ENCODE results near the gene NFRKB.

The NFRKB gene

DNA sequence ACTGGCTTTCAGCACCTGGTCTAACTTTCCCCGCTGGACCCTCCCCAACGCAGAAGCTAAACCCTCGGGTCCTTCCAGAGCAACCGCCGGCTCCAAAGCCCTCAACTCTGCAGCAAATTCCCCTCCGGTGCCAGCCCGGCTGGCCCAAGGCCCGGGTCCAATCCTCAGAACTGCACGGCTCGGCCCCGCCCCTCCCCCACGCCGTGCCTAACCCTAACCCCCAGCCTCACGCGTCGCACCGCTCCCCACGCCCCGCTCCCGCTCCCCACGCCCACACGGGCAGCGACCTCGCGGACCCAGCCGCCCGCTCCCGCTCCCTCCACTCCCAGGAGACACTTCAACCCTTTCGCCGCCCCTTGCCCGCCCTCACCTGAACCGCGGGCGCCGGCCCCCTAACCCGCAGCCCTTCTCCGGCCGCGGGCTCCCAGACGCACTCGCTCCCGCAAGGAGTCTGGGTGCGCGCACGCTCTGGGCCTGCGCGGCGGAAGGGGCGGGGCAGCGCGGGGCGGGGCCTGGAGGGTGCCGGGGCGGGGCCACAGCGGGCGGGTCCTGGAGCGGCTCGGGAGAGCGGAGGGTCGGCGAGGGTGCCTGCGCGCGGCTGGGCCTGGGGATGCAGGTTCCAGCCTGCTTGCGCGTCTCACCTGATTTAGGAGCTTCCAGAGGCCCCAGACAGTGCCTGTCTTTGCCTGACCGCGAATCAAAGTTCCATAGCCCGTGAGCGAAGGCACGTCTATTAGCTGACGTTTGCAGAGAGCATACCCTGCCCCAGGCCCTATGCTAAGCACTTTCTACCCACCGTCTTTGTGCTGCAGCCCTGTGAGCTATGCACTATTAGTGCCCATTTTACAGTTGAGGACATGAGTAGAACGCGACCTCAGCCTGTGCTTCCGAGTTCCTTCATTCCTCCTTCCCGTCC lies at the start of gene NFRKB:
Gene NFRKB (minus strand): TSS at position 453 of the 916 bp plus-strand sequence. CDS start 2,729 bp downstream, outside the sequence.
- DNase-seq, result peak; percentile 88

DNA sequence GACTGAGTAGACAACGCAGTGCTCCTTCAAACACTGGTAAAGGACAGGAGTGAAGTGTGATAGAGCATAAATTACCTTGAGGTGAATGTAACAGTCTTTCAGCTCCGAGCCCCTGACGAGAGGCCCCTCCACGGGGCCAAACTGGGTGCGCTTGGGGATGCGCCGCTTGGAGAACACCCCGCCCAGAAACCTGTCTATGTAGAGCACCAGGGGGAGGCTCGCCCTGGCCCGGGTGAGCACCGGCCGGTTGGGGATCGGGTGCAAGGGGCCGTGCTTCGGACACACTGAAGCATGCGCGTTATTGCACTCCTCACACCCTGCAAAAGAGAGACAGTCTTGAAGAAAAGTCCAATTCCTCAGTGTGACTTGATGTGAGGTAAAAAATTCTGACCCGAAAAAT lies 49.3 kb upstream of the NFRKB start:
- DNase-seq, result no peak

DNA sequence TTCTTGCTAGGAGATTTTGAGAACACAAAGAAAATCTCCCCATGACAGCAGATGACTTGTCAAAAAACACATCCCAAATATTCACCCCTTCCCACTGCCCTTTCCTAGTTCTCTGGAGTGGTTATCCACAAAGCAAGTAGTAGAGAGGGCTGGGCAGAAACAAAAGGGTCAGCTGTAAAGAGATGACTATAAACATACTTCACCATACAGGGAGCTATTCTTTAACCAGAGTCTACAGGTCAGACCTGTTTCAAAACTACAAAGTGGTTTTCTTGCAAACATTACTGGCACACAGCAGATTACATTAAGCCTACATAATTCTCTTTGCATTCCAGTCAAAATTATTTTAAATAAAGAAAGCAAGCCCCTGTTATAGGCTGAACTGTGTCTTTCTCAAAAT lies 47.7 kb upstream of the NFRKB start:
- no peak for DNase-seq

DNA sequence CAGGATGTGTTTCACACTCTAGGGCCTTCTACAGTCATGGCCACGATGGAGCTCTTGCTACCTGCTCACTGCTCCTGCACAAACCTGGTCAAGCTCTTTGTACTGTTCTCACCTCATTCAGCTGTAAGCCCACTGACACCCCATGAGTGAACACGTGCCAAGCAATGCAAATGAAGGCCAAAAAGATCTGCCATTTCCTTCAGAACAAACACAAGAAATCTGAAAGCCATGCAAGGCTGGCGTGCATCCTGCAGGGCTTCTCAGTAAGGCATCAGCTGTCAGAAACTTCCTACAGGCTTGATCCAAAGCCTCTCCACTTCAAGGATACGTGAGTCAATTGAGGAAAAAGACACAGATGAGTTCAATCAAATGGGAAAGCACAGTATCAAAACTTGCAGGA lies 44.1 kb upstream of the NFRKB start:
- no peak for DNase-seq

DNA sequence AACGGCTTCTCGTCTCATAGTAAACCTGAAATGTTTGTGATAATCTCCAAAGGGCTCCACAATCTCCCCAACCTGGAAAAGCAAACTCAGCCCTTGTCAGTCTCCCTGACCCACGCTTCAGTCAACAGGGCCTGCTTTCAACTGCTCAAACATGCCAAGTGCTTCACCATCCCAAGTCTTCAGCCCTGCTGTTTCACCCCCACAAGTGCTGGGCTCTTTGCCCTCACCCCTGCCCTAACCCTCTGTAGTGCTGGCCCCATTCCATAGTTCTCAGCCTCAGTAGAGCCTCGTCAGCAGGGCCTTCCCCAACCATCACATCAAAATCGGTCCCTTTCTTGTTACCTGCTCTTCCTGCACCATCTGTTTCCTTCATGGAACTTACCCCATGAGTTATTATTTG lies 43.4 kb upstream of the NFRKB start:
- no peak for DNase-seq

DNA sequence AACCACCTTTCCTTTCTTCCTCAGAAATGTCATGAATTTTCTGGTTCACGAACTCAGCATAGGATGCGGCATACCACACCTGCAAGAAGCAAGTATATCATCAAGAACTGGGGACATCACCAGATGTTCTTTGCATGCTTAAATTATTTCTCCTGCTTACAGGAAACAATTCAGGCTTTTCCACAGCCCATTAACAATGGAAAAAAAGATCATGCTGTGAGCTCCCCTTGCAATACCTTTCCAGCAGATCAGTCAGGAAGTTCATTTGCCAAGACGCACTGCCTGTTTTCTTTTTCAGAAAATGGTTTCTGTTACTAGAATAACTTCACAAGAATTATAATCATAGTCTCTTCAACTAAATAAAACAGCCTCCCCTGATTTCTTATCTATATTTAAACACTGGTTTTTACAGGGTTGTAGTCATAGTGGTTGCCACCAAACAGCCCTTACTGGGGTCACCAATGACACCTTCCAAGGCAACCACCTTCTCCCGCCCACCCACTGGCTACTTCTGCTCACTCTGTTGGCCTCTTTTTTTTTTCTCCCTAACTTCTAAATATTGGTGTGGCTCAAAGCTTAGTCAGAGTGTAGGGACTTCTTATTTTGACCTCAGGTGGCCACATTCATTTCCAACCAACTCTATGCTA lies 42.3 kb upstream of the NFRKB start:
- peak; percentile 4 for DNase-seq

DNA sequence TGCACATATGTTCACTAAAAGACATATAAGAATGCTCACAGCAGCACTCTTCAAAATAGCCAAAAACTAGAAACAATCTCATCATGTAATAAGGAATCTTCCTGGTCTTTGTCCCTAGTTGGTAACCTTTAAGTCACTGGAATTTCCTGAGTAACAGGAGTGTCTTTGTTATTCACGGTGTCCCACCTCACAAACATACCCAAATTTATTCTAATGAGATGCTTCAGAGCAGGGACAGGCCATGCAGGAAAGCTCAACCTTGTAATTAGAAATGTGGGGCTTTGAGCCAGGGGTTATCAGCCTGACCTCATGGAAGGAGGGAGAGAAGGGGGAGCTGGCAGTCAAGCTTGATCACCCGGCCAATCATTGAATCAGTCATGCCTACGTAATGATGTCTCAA lies 40.3 kb upstream of the NFRKB start:
- DNase-seq, result no peak

DNA sequence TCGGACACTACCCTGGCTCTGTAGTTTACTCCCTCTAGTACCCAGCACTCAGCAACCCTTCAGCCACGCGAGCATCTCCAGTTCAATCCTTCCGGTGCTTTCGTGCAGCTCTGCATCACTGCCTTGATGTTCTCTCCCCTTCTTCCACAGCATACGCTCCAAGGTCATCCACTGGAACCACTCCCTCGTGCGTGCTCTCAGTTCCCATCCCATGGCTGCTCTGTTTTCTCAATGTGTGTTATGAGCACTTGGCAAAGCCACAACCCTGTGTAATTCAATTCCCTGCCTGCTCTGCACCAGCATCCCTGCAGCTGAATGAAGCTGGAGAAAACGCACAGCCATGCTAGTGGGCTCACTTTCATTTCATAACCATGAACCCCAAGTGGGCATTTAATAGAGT lies 38.5 kb upstream of the NFRKB start:
- no peak for DNase-seq

DNA sequence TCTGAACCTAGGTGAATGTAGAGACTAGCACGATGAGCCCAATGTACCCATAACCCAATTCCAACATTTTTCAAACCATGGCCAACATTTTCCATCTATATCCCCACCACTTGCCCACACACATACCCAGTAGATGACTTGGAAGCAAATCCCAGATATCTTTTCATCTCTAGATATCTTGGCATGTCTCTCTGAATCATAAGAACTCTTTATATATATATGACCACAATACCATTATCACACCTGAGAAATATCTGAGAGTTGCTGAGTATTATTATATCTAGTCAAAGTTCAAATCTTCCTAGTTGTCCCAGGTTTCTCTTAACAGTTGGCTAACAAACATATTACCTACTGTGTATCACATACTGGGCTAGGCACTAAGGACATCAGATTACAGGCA lies 37.9 kb upstream of the NFRKB start:
- DNase-seq, result no peak

DNA sequence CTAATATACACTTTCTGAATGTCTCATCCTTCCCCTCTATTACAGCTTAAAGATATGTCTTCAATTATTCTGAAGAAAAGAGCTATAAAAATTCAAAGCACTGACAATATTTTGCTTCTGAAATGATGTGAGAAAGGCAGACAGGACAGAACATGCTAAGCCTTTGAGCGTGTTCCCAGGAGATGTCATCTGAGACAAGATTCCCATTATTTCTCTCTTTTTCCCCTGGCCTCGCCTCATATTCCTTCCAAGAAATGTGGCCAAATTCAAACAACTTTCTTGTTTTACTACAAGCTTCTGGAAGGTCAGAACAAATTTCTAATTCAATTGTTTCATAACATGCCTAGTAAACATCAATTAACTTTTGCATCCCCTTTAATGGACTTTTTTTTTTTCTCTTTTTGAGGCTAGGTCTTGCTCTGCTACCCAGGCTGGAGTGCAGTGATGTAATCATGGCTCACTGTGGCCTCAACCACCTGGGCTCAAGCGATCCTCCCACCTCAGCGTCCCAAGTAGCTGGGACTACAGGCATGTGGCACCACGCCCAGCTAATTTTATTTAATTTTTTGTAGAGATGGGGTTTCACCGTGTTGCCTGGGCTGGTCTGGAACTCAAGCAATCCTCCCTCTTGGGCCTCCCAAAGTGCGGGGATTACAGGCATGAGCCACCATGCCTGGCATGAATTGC lies 37.1 kb upstream of the NFRKB start:
- DNase-seq, result no peak

DNA sequence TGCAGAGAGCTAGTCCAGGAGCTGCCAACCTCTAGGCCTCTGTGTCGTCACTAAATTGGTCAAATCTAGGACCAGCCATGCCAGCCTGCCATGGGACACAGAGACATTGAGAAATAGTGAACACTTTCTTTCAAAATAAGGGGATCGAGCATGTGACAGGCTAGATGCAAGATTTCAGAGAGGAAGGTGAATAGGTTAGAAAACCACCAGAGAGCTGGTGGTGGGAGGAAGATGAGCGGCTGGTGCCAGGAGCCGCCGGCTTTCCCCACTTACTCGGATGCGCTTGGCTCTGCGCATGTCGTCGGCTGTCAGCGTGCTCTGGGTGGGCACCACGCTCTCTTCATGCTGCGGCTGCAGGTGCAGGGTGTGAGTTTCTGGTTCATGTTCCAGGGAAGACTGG lies 35.4 kb upstream of the NFRKB start:
- DNase-seq, result no peak

DNA sequence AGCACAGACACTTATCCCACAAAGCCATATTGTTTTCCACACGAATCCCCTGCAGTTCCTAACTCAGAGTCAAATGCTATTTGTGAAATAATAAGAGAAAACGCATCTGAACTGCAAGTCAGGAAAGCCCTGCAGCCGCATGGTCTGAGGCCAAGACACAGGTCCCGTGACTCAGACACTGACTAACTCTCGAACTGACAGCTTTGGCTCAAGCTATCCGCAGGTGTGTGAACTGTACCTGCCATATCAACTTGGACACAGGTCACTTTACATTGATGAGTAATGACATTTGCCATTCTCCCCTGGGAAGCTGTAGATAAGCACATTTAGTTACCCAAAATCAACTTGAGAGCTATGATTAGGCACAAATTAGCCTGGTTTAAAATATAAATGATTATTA lies 34.9 kb upstream of the NFRKB start:
- DNase-seq, result no peak

DNA sequence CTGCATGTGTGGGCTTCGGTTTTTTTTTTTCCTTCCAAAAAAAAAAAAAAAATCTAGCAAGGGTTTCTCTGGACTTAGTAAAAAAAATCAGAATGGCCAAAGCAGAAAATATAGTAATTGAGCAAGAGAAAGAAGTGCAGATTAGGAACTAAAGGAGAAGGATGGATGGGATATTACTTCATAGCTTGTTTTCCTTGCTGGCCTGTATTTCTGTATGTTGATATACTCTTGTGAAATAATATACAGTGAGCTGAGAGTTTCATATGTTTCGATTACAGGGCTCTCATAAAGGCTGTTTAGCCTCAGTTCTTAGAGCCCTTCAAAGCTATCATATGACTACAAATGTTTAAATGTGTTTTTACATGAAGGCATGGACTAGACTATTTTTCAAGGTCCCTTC lies 34.3 kb upstream of the NFRKB start:
- no peak for DNase-seq

DNA sequence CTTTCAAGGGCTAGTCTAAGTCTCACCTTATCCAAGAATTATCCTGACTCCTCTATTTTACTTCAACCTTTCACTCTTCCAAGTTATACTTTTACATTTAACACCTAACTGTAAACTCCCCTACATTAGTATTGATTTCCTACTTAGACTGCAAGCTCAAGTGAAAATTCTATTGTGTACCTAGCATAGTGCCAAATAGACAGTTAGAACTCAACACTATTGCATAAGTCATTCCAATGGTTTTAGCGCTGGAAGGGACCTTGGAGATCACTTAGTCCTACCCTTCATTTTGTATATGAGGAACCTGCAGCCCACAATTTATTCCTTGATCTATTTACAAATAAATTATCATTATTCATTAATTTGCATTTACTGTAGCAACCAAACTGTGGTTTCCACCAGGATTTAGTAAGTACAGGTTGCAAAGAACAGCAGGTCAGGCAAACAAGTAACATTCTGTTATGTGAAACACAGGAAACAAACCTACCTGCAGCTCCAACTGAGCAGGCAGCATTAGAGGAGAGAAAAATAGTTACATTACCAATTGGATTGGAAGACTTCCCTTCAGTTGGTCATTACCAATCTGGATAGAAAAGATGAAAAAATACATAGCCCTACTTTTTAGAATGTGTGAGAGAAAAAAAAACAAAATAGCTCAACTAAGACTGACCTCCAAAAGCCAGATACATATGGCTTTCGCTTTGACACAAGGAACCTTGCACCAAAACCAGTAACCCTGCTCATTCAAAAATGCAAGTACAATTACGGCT lies 33.7 kb upstream of the NFRKB start:
- no peak for DNase-seq

DNA sequence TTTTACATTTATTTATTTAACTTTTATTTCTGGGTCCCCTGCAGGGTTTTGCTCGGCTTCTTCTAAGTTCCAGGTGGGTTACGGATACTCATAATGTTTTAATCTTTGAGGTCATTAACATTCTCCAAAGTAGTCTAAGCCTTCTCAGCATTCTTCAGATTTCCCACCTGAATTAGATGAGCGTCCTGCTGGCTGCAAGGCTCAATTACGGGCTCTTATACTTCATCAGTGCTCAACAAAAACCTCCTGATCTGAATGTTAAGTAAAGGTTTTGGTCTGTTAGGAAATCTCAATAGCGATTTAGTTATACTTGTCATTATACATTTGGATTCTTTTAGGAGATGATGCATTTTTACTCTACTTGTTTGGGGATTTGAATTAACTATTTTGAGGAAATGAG lies 27.3 kb upstream of the NFRKB start:
- DNase-seq, result no peak

DNA sequence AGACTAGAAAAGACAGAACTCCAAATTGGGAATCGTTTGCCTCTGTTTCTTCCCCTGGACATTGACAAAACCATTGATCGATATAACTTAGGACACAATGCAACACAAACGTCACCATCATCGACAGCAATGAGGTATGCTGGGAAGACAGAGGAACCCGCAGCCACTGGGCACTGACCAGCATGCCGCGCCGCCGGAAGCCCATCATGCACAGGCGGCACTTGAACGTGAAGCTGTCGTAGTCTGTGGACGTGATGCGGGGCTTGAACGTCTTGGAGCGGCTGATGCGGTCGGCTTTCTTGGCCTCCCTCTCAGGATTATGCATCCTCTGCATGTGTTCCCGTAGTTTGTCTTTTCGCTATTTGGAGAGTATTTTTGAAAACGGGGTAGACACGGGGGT lies 23.0 kb upstream of the NFRKB start:
- DNase-seq, result no peak

DNA sequence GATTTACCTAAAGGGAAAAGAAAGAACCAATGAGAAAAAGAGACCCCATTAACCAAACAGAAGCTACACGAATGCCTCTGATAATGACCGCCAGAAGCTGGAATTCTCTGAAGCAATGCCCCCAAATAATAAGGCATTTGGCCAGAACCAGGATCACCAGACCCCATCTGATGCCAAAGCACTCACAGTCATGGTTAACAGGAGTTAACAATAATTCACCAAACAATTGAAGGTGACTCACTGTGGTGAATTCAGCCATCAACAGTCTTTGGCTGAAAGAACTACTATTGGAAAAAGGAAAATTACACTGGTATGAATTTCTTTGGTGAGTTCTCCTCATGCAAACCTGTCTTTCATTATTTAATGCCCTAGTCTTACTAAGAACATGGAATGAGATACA lies 21.9 kb upstream of the NFRKB start:
- DNase-seq, result no peak

DNA sequence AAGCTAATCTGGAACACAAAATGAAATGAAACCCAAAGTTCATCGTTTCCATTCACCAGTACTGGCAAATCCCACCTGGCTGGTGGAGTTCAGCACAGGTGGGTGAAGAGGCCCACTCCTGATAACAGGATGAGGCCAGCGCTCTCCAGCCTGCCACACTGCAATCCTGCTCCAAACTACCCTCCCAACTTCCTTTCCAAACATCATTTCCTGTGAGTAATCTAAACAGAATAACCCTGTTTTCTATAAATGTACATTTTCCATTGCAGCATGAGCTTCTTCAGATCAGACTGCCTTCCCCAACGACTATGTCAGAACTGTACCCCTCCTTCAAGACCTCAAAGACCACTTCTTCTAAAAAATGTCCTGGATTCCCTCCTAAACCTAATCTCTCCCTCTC lies 15.9 kb upstream of the NFRKB start:
- no peak for DNase-seq

DNA sequence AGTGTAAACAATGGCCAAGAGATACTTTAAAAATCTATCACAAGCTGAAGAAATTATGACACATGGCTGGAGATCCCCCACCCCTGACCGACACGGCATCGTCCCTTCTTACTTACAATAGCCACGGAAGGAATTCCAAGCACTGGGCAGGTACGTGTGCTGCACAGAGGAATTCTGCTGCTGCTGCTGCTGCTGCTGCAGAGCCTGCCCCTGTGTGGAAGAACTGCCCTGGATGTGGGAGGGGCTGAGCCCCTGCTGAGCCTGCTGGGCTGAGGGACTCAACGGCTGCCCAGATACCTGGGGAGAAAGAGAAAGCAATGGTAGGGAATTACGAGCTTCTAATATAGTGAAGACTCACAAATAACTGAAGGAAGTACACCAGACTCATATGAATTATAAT lies 15.0 kb upstream of the NFRKB start:
- no peak for DNase-seq

DNA sequence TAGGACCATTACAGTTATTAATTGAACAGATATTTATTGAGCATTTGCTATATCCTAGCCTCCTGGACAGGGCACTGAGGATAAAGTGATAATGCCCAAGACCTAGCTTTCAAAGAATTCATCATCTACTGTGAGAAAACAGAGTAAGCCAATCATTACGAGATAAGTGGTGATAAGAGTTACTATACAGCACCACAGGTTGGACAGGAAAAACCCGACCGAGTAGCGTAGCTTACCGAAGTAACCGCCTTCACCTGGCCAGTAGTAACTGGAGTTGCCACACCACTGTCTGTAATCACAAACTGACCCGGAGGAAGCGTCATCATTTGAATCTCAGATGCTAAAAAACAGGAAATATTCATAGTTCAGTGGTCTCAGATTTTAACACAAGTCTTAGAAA lies 10.0 kb upstream of the NFRKB start:
- no peak for DNase-seq

DNA sequence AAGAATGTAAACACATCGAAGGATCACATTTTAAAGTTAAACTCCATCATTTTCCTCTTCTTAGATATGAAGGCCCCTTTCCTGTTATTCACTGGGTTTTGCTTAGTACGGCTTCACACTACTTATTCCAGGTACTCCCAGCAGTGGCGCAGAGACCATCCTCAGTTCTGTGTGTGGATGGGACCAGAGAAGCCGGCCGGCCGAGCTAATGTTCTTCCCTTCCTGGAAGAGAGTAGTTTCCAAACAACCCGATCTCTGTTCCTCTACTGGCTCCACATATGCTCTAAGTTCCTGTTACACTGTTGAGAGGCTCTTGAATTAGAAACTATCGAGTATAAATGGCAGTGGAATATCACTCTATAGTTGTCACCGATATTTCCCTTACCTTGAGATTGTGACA lies 684 bp upstream of the NFRKB start:
- DNase-seq, result no peak

DNA sequence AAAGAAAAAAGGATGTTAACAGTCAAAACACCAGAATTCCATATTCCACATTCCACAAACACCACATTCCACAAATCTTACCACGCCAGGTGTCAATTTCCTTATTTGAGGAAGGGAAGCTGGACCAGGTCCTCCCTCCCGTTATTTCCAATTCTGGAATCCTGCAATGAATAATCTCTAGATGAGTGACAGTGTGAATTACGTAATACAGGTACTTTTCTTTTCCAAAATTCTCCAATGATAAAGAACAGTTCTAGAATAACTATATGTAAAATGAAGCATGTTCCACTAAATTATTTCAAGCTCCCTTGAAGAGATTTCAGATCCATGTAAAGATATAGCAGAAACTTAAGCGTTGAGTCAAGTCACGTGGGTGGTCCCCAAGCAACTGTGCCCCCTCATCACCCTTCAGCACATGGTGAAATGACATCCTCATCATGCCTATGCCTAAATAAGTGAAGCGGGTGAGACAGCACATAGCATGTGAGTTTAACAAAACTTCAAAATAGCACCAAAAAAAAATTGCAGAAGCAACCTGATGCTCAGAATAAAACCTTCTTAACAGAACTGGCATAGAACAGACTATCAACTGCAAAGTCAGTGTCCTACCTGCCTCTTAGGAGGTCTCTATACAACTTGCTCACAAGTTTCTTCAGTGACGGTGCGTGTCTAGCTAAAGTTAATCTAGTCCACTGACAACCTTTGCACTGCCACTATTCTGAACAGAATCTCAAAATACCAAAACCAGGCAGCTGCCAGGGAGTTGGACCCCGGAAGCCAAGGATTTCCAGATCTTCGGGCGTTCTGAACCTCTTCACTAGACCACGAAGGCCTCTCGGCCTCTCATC lies 876 bp downstream of the NFRKB start:
- DNase-seq, result no peak

All from NCI-H345 (cell line).